K562 (cell line): ENCODE data around the gene PSMB8. TPM values are rescaled to one million over a fixed set of nuclear protein-coding genes. Genes with fewer than 3 reads are reported as not detected.

Source experiments
- ATAC-seq: fragments of 200-7000 bp; cut with Tn5 transposase; 3 replicates; pipeline ENCODE4 v1.9.1; 2020; ENCODE audit warnings: moderate library complexity
- BruUV-seq: library from RNA; stranded (reverse); fragments of 400-500 nt; replicated peaks from 2 replicates; lab custom pipeline; 2021; lab: Mats Ljungman, UMichigan
- CTCF ChIA-PET: fragments of 300-600 bp; formaldehyde crosslinking; extraction: SDS; loops from one replicate; lab custom pipeline; 2021; ENCODE audit warnings: low intra/inter-chr PET ratio; lab: Yijun Ruan, JAX
- POLR2A ChIA-PET: fragments of 300-600, 350-650 bp; sonication (Branson Sonifier 250); formaldehyde crosslinking; extraction: SDS; loops from one replicate; lab custom pipeline; 2021; ENCODE audit warnings: antibody characterized with exemption, inconsistent platforms; lab: Yijun Ruan, JAX
- DNase-seq, 4 experiments: peaks; one replicate each; pipeline versions ENCODE4 v3.0.0 to v3.0.0-alpha.2; 2011 to 2018; ENCODE audit warnings: low spot score in 3 of 4, mixed read lengths in 3 of 4; ENCODE audit errors: extremely low read depth in 1 of 4
- FAIRE-seq: peaks from 2 replicates; lab custom pipeline; 2011; peaks lifted over from hg19 to GRCh38; lab: Jason Lieb, UNC
- H2AFZ ChIP-seq: 2 replicates; pipeline ENCODE4 v1.6.0; 2011; ENCODE audit warnings: low read depth, low read length, control low read depth, inconsistent platforms
- H3K27ac ChIP-seq: fragments of 200-600 bp; 3 replicates; pipeline ENCODE4 v1.8.0; 2011; ENCODE audit warnings: low read depth, mild to moderate bottlenecking, control low read depth, inconsistent platforms, low read length, moderate library complexity, mixed read lengths; ENCODE audit errors: extremely low read depth
- H3K27me3 ChIP-seq, 2 experiments: fragments of 300-600 bp in 1 of 2; 2 replicates in 1 of 2; 3 replicates in 1 of 2; pipeline versions ENCODE4 v1.6.0 to v1.8.0; 2011; ENCODE audit warnings: inconsistent platforms in 2 of 2, low read length in 2 of 2, mild to moderate bottlenecking in 1 of 2, mixed read lengths in 1 of 2, moderate library complexity in 1 of 2; ENCODE audit not compliant: control insufficient read depth in 2 of 2, insufficient read depth in 2 of 2
- H3K36me3 ChIP-seq: fragments of 300-600 bp; 3 replicates; pipeline ENCODE4 v1.8.0; 2011; ENCODE audit warnings: mild to moderate bottlenecking, low read length, inconsistent platforms; ENCODE audit not compliant: control insufficient read depth, insufficient read depth
- H3K4me1 ChIP-seq, 2 experiments: fragments of 200-600 bp in 1 of 2; replicated peaks in 1 of 2; 2 replicates in 1 of 2; 3 replicates in 1 of 2; pipeline versions ENCODE4 v1.5.1 to v1.8.0; 2011; ENCODE audit warnings: inconsistent platforms in 2 of 2, low read length in 2 of 2, mild to moderate bottlenecking in 1 of 2, mixed read lengths in 1 of 2, moderate library complexity in 1 of 2; ENCODE audit not compliant: control insufficient read depth in 2 of 2, insufficient read depth in 2 of 2
- H3K4me2 ChIP-seq: 2 replicates; pipeline ENCODE4 v1.6.1; 2011; ENCODE audit warnings: low read length, control low read depth, inconsistent platforms, mixed read lengths; ENCODE audit not compliant: insufficient read depth
- H3K4me3 ChIP-seq: fragments of 200-600 bp; sonication (generic), shearing (Covaris generic); 2 replicates; pipeline ENCODE4 v1.5.1; 2016; ENCODE audit warnings: control low read depth, inconsistent platforms
- H3K79me2 ChIP-seq: fragments of 200-600 bp; 3 replicates; pipeline ENCODE4 v1.8.0; 2011; ENCODE audit warnings: low read length, inconsistent platforms; ENCODE audit not compliant: control insufficient read depth, insufficient read depth
- H3K9ac ChIP-seq, 2 experiments: 2 replicates each; pipeline versions ENCODE4 v1.6.0 to v1.6.1; 2011; ENCODE audit warnings: low read depth in 2 of 2, low read length in 2 of 2, control low read depth in 1 of 2, inconsistent platforms in 1 of 2, mild to moderate bottlenecking in 1 of 2, mixed read lengths in 1 of 2; ENCODE audit not compliant: insufficient read depth in 1 of 2
- H3K9me1 ChIP-seq: one replicate; pipeline ENCODE4 v1.6.0; 2011; ENCODE audit warnings: inconsistent platforms, mild to moderate bottlenecking, low read length, moderate library complexity; ENCODE audit not compliant: control insufficient read depth, insufficient read depth
- H3K9me3 ChIP-seq: replicated peaks from 2 replicates; pipeline ENCODE4 v1.5.1; 2011; ENCODE audit warnings: low read depth, low read length, inconsistent platforms; ENCODE audit not compliant: control insufficient read depth, insufficient read depth
- H4K20me1 ChIP-seq: replicated peaks from 2 replicates; pipeline ENCODE4 v1.6.1; 2011; ENCODE audit warnings: low read length, inconsistent platforms, mixed read lengths; ENCODE audit not compliant: control insufficient read depth, insufficient read depth
- FOXK2 ChIP-seq, 2 experiments: fragments of 450-650 bp; IDR thresholded peaks in 1 of 2; conservative IDR thresholded peaks in 1 of 2; 2 replicates each; pipeline ENCODE4 v1.6.1; 2016; ENCODE audit warnings: low read depth in 2 of 2, mild to moderate bottlenecking in 1 of 2
- LEF1 ChIP-seq: fragments of 450-650 bp; IDR thresholded peaks from 2 replicates; pipeline ENCODE4 v1.6.1; 2016; ENCODE audit warnings: mild to moderate bottlenecking
- MECOM ChIP-seq: fragments of 250-450 bp; sonication (Bioruptor Pico); IDR thresholded peaks from 2 replicates; pipeline ENCODE4 v1.8.0; 2022; ENCODE audit warnings: inconsistent platforms
- UBTF ChIP-seq, 2 experiments: IDR thresholded peaks; 2 replicates each; pipeline ENCODE4 v1.6.1; 2012; ENCODE audit warnings: improper control_type of control experiment in 2 of 2, low read depth in 2 of 2, low read length in 2 of 2, borderline replicate concordance in 1 of 2
- YY1 ChIP-seq, 3 experiments: IDR thresholded peaks; 2 replicates each; pipeline ENCODE4 v1.6.1; 2011; ENCODE audit warnings: low read length in 2 of 3, mild to moderate bottlenecking in 2 of 3, moderate library complexity in 2 of 3, borderline replicate concordance in 1 of 3, control low read depth in 1 of 3, low read depth in 1 of 3; ENCODE audit not compliant: insufficient read depth in 3 of 3, insufficient replicate concordance in 2 of 3, control insufficient read depth in 1 of 3, insufficient read length in 1 of 3; ENCODE audit errors: extremely low read depth in 1 of 3
- ZNF175 ChIP-seq: fragments of 200-800 bp; sonication (Bioruptor generic); IDR thresholded peaks from 2 replicates; pipeline ENCODE4 v1.6.1; 2016; ENCODE audit warnings: low read depth, mild to moderate bottlenecking, missing genetic modification characterization, missing compliant biosample characterization
- ZNF766 ChIP-seq: fragments of 200-800 bp; sonication (Bioruptor generic); conservative IDR thresholded peaks from 2 replicates; pipeline ENCODE4 v1.6.1; 2016; ENCODE audit warnings: missing genetic modification characterization, missing compliant biosample characterization
- WGBS: fragments of 100-300 bp; shearing (Covaris generic); methylation state at CpG from one replicate; pipeline ENCODE4 v1.1.6; 2016; ENCODE audit warnings: low coverage, mixed read lengths; ENCODE audit not compliant: insufficient coverage; ENCODE audit errors: missing lambda C conversion rate; 5-methylcytosine and 5-hydroxymethylcytosine counted together
- in situ Hi-C: fragments of 300-500 bp; cut with MboI; formaldehyde crosslinking; loops from 4 replicates; pipeline ENCODE4 v1.15.0; 2018; ENCODE audit warnings: inconsistent platforms, mixed read lengths
- intact Hi-C: fragments of 100-400 bp; cut with micrococcal nuclease; formaldehyde crosslinking; loops from 2 replicates; pipeline ENCODE4 v1.14.2; 2022
- polyA plus RNA-seq, 8 experiments: library from polyadenylated mRNA; depleted of rRNA in 4 of 8; stranded (reverse) in 5 of 8; unstranded in 3 of 8; fragments of >200 nt; fragmentation: Nextera tagmentation in 2 of 8; fragmentation: Illumina TruSeq in 1 of 8; extraction: Ambion mirVana in 2 of 8; extraction: Trizol in 1 of 8; gene quantifications; 2 replicates each; pipeline versions ENCODE4 v1.2.1 to v1.2.3, GENCODE V29; 2011 to 2014; ENCODE audit warnings: inconsistent platforms in 1 of 8, missing spikeins in 1 of 8
- total RNA-seq, 7 experiments: library from RNA; depleted of rRNA in 6 of 7; stranded (reverse); fragments of >200 nt in 6 of 7; fragmentation: Illumina TruSeq in 2 of 7; extraction: Trizol in 2 of 7; gene quantifications; 2 replicates each; pipeline versions ENCODE4 v1.2.1 to v1.2.3, GENCODE V29; 2011 to 2021; ENCODE audit warnings: low replicate concordance in 1 of 7

The PSMB8 gene
- total and polyA plus RNA-seq, 9 of the 15 experiments (the other 6 are each of a cell fraction or from before 2014, with no cell fraction given), result 0.71 to 4.0 (median 2.4) TPM

- no peak for FAIRE-seq
- no peak overlapping the region for H3K27ac ChIP-seq
- H2AFZ ChIP-seq, result no peak overlapping the region
- H4K20me1 ChIP-seq, result no peaks in the 10 kb centered on the region
- POLR2A ChIA-PET, result interaction anchor here (0.6 to 1.4 kb wide), 3 partner anchors 10 to 1008 kb away, joined by 3 to 8 read pairs (median 3); partner anchors contain the start of gene HSPA1B
- H3K4me1 ChIP-seq, result peaks cover 6 to 9% of the 10 kb centered on the region in 2 experiments; a peak in 3 of 5 replicates
- 94% methylated on average over 15 of the region's 16 CpGs for WGBS
- no peaks in the 10 kb centered on the region for H3K9me1 ChIP-seq
- intact Hi-C loops (no loop called here), in situ Hi-C loops (no loop called here)
- H3K27me3 ChIP-seq, result no peaks in the 10 kb centered on the region
- TF ChIP-seq FOXK2 (conservative IDR thresholded peaks at IDR 0.05 in 1 of 2, IDR thresholded peaks at IDR 0.05 in 1 of 2; ENCODE audit: low read depth in 2 of 2), result no peak
- no peak overlapping the region for H3K4me2 ChIP-seq
- ATAC-seq, result no peak
- CTCF ChIA-PET, result interaction anchor here (6.6 kb wide), 1 partner anchor 32 kb away, joined by 66 read pairs; no protein-coding TSS in a partner anchor
- H3K4me3 ChIP-seq, result no peak overlapping the region
- peaks cover 11% of the 10 kb centered on the region; the same call in 2 of the 3 replicates for H3K79me2 ChIP-seq
- H3K9ac ChIP-seq, result peak overlapping the region in 1 of 2 experiments; percentile 10; a peak in 1 of 4 replicates
- peaks cover 54% of the 10 kb centered on the region; the same call in 2 of the 3 replicates for H3K36me3 ChIP-seq
- no peaks in the 10 kb centered on the region for H3K9me3 ChIP-seq
- no TSS peak for BruUV-seq
- no peak for DNase-seq
Measured at GRCh38 chr6:32835167-32835893, 8.5 kb downstream of the PSMB8 start.

- DNase-seq (no peak), FAIRE-seq (no peak), ATAC-seq (no peak)
- intact Hi-C loops (no loop called here), in situ Hi-C loops (no loop called here)
- no peak for TF ChIP-seq YY1 (IDR thresholded peaks at IDR 0.05; ENCODE audit: borderline replicate concordance in 1 of 3, control insufficient read depth in 1 of 3, extremely low read depth in 1 of 3, insufficient read depth in 3 of 3, insufficient read length in 1 of 3, insufficient replicate concordance in 2 of 3, low read depth in 1 of 3, low read length in 2 of 3)
- no peak for TF ChIP-seq LEF1
- no peak for TF ChIP-seq UBTF (IDR thresholded peaks at IDR 0.05; ENCODE audit: borderline replicate concordance in 1 of 2, low read depth in 2 of 2, low read length in 2 of 2)
- TF ChIP-seq ZNF766 (CRISPR knock-in tag), result peak; percentile 78
- no peak for TF ChIP-seq MECOM
- no peak for TF ChIP-seq ZNF175
- Histone ChIP-seq H3K79me2 (peaks cover 11% of the 10 kb centered on the region; the same call in 2 of the 3 replicates), H3K36me3 (peaks cover 70% of the 10 kb centered on the region; the same call in 2 of the 3 replicates), H3K9me1 (no peaks in the 10 kb centered on the region), H2AFZ (no peak overlapping the region), H3K9ac (no peak overlapping the region), H3K27ac (no peak overlapping the region), H3K4me2 (no peak overlapping the region), H3K4me3 (no peak overlapping the region), H4K20me1 (no peaks in the 10 kb centered on the region), H3K4me1 (peaks cover 6 to 9% of the 10 kb centered on the region in 2 experiments; a peak in 3 of 5 replicates), H3K9me3 (no peaks in the 10 kb centered on the region), H3K27me3 (no peaks in the 10 kb centered on the region)
- ChIA-PET CTCF (no interaction called here), POLR2A (interaction anchor here (1.4 kb wide), 1 partner anchor 8 kb away, joined by 8 read pairs; no protein-coding TSS in a partner anchor)
- BruUV-seq, result no TSS peak
- WGBS, result 61% methylated on average over 5 of the region's 5 CpGs
Measured at GRCh38 chr6:32833664-32834063, 10.2 kb downstream of the PSMB8 start.
